Hepatocyte (in vitro differentiated cells): ENCODE data around the gene LEMD2. TPM values are rescaled to one million over a fixed set of nuclear protein-coding genes. Genes with fewer than 3 reads are reported as not detected.

ENCODE experiments used
- DNase-seq: peaks from one replicate; pipeline ENCODE4 v3.0.0-alpha.2; 2016; ENCODE audit warnings: low spot score
- H2AFZ ChIP-seq: fragments of 200-600 bp; sonication (generic); 2 replicates; pipeline ENCODE4 v1.6.0; 2016; ENCODE audit warnings: antibody characterized with exemption, mild to moderate bottlenecking
- H3K27ac ChIP-seq: fragments of 200-600 bp; sonication (generic); 2 replicates; pipeline ENCODE4 v1.5.1; 2016; ENCODE audit warnings: mild to moderate bottlenecking
- H3K27me3 ChIP-seq: fragments of 200-600 bp; sonication (generic); 2 replicates; pipeline ENCODE4 v1.6.1; 2016
- H3K36me3 ChIP-seq: fragments of 200-600 bp; sonication (generic); replicated peaks from 2 replicates; pipeline ENCODE4 v1.5.1; 2016; ENCODE audit warnings: low read depth; ENCODE audit not compliant: insufficient read depth
- H3K4me1 ChIP-seq: fragments of 200-600 bp; sonication (generic); 2 replicates; pipeline ENCODE4 v1.5.1; 2016; ENCODE audit warnings: mild to moderate bottlenecking, moderate library complexity; ENCODE audit not compliant: insufficient read depth
- H3K4me2 ChIP-seq: fragments of 200-600 bp; sonication (generic); 2 replicates; pipeline ENCODE4 v1.6.0; 2016
- H3K4me3 ChIP-seq: fragments of 200-600 bp; sonication (generic); 2 replicates; pipeline ENCODE4 v1.5.1; 2016; ENCODE audit warnings: mild to moderate bottlenecking
- H3K79me2 ChIP-seq: fragments of 200-600 bp; sonication (generic); 2 replicates; pipeline ENCODE4 v1.6.0; 2017; ENCODE audit warnings: mild to moderate bottlenecking
- H3K9me2 ChIP-seq: fragments of 200-600 bp; sonication (generic); replicated peaks from 2 replicates; pipeline ENCODE4 v1.6.0; 2017; ENCODE audit warnings: mild to moderate bottlenecking; ENCODE audit not compliant: insufficient read depth
- H3K9me3 ChIP-seq: fragments of 200-600 bp; sonication (generic); 2 replicates; pipeline ENCODE4 v1.5.1; 2016; ENCODE audit warnings: low read depth, mild to moderate bottlenecking
- H4K20me1 ChIP-seq: fragments of 200-600 bp; sonication (generic); 2 replicates; pipeline ENCODE4 v1.6.0; 2016; ENCODE audit warnings: mild to moderate bottlenecking; ENCODE audit not compliant: insufficient read depth, poor library complexity, severe bottlenecking
- EZH2 ChIP-seq: fragments of 200-600 bp; sonication (generic); IDR thresholded peaks from 2 replicates; pipeline ENCODE4 v1.6.1; 2016; ENCODE audit warnings: antibody characterized with exemption, mild to moderate bottlenecking, borderline replicate concordance
- EZH2phosphoT487 ChIP-seq: fragments of 200-600 bp; sonication (generic); IDR thresholded peaks from one replicate; pipeline ENCODE4 v1.6.1; 2018; ENCODE audit warnings: antibody characterized with exemption, mild to moderate bottlenecking, low read depth, moderate library complexity; ENCODE audit not compliant: unreplicated experiment, severe bottlenecking
- WGBS: methylation state at CpG from one replicate; pipeline ENCODE4 v1.1.6; 2016; ENCODE audit warnings: low lambda C conversion rate; ENCODE audit errors: missing lambda C conversion rate; 5-methylcytosine and 5-hydroxymethylcytosine counted together
- polyA plus RNA-seq: library from polyadenylated mRNA; unstranded; fragments of >200 nt; fragmentation: Nextera tagmentation; extraction: Ambion mirVana; gene quantifications from 2 replicates; pipeline ENCODE4 v1.2.1, GENCODE V29; 2016
- total RNA-seq: library from RNA; depleted of rRNA; stranded (reverse); fragments of >200 nt; gene quantifications from 2 replicates; pipeline ENCODE4 v1.2.3, GENCODE V29; 2014
- TF ChIP-seq, protein P1 (sequence below): fragments of 200-600 bp; sonication (generic); IDR thresholded peaks from 2 replicates; pipeline ENCODE4 v1.5.1; 2016; ENCODE audit warnings: antibody characterized with exemption, mild to moderate bottlenecking; ENCODE audit not compliant: poor library complexity

Gene LEMD2
- total and polyA plus RNA-seq, 2 experiments from 2014 or later = 38.1 to 66.3 TPM

DNA sequence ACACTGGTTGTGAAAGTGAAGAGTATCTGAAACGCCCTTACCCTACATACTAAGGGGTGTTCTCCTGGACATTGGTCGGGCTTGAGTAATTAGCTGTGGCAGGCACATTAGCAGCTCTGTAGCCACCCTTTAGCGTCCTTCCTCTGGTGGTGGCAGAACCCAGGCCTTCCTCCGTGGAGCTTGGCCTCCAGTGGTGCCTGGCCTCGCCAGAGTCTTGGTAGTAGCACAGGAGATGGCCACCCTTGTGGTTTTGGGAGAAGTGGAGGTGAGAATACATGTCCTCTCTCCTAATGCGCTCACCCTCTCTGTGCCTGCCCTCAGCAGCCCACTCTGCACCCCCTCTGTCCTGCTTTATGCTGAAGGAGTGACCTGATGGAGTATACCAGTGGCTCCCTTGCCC lies 59.9 kb downstream of the LEMD2 start:
- no peaks in the 10 kb centered on the region for H3K9me3 ChIP-seq
- H3K4me1 ChIP-seq = no peaks in the 10 kb centered on the region
- no peaks in the 10 kb centered on the region for H3K9me2 ChIP-seq
- no peak overlapping the region for H2AFZ ChIP-seq
- no peaks in the 10 kb centered on the region for H3K27me3 ChIP-seq
- H4K20me1 ChIP-seq = no peaks in the 10 kb centered on the region
- no peak for DNase-seq
- 88% methylated on average over 6 of the region's 6 CpGs for WGBS
- no peaks in the 10 kb centered on the region for H3K79me2 ChIP-seq
- TF ChIP-seq, protein P1, sequence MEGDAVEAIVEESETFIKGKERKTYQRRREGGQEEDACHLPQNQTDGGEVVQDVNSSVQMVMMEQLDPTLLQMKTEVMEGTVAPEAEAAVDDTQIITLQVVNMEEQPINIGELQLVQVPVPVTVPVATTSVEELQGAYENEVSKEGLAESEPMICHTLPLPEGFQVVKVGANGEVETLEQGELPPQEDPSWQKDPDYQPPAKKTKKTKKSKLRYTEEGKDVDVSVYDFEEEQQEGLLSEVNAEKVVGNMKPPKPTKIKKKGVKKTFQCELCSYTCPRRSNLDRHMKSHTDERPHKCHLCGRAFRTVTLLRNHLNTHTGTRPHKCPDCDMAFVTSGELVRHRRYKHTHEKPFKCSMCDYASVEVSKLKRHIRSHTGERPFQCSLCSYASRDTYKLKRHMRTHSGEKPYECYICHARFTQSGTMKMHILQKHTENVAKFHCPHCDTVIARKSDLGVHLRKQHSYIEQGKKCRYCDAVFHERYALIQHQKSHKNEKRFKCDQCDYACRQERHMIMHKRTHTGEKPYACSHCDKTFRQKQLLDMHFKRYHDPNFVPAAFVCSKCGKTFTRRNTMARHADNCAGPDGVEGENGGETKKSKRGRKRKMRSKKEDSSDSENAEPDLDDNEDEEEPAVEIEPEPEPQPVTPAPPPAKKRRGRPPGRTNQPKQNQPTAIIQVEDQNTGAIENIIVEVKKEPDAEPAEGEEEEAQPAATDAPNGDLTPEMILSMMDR = no peak
- TF ChIP-seq EZH2 (no peak), EZH2phosphoT487 (no peak)
- H3K4me3 ChIP-seq = no peak overlapping the region
- H3K27ac ChIP-seq = no peak overlapping the region
- H3K4me2 ChIP-seq = no peak overlapping the region
- H3K36me3 ChIP-seq = no peaks in the 10 kb centered on the region

DNA sequence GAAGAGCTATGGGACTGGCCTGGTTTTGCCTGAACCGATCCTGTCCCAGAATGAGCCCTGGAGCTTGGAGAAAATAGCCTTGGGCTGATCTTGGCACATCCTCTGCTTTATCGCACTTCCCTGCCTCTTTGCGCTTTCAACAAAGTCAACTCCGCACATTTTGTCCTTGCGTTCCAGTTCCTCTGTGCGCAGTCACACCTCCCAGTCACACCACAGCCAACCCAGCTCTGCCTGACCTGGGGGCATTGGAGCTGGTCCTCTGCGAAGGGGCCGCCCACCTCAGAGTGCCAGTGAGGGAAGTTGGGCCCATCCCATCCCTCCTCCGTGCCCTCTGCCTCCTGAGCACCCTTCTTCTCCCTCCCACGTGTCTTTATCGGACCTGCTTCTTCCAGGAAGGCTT lies 60.5 kb downstream of the LEMD2 start:
- 94% methylated on average over 10 of the region's 11 CpGs for WGBS
- TF ChIP-seq EZH2 (no peak), EZH2phosphoT487 (no peak)
- TF ChIP-seq, protein P1 = no peak

DNA sequence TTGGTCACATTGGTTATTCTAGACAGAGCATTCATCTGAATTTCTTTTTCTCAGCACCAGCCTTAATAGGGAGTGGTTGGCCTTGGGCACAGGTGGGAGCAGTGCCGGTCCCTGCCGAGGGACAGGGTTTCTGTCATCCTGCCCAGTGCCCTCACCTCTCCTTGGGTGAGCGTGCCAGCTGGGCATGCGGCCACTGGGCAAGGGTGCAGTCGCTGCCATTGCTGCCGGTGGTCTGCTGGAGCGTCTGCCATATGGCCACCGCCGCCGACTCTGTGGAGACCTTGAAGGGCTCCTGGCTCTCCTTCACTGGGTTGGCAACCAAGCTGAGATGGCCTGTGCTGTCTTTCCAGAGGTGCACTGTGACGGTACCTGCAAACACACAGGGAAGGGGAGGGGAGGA lies 61.0 kb downstream of the LEMD2 start:
- DNase-seq = no peak
- no peaks in the 10 kb centered on the region for H4K20me1 ChIP-seq
- H3K4me2 ChIP-seq = no peak overlapping the region
- TF ChIP-seq, protein P1 = no peak
- TF ChIP-seq EZH2phosphoT487 = no peak
- TF ChIP-seq EZH2 = no peak
- WGBS = 95% methylated on average over 11 of the region's 11 CpGs
- H3K4me1 ChIP-seq = no peaks in the 10 kb centered on the region
- H2AFZ ChIP-seq = no peak overlapping the region
- H3K9me2 ChIP-seq = no peaks in the 10 kb centered on the region
- no peak overlapping the region for H3K27ac ChIP-seq
- H3K9me3 ChIP-seq = no peaks in the 10 kb centered on the region
- no peaks in the 10 kb centered on the region for H3K27me3 ChIP-seq
- H3K79me2 ChIP-seq = no peaks in the 10 kb centered on the region
- no peak overlapping the region for H3K4me3 ChIP-seq
- no peaks in the 10 kb centered on the region for H3K36me3 ChIP-seq

More for the DNA sequence above, 60.5 kb downstream of the LEMD2 start:
- Histone ChIP-seq H2AFZ (no peak overlapping the region), H3K4me1 (no peaks in the 10 kb centered on the region), H3K9me3 (no peaks in the 10 kb centered on the region), H3K36me3 (no peaks in the 10 kb centered on the region), H3K4me3 (no peak overlapping the region), H3K27ac (no peak overlapping the region), H3K4me2 (no peak overlapping the region), H3K79me2 (no peaks in the 10 kb centered on the region), H3K9me2 (no peaks in the 10 kb centered on the region), H3K27me3 (no peaks in the 10 kb centered on the region), H4K20me1 (no peaks in the 10 kb centered on the region)
- no peak for DNase-seq

DNA sequence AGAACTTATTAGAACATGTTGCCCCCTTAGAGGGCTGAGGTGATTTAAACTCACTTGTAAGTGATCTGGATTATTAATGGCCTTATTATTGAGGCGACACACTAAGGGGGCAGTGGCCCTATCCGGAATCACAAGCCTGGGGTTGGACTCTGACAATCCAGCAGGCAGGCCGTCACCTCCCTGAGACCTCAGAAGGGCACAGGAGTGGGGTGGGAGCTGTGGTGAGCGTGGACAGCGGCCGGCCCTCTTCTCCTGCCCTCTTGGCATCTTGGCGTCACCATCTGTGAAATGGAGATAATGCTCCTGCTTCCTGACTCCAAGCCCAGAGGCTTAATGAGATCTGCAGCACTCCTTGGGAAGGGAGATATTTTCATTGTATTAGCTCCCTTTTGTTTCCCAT lies 61.8 kb downstream of the LEMD2 start:
- no peak for DNase-seq
- no peak overlapping the region for H3K4me2 ChIP-seq
- H3K36me3 ChIP-seq = no peaks in the 10 kb centered on the region
- no peaks in the 10 kb centered on the region for H4K20me1 ChIP-seq
- no peak overlapping the region for H3K27ac ChIP-seq
- H3K4me3 ChIP-seq = no peak overlapping the region
- no peak for TF ChIP-seq EZH2phosphoT487
- H3K9me2 ChIP-seq = no peaks in the 10 kb centered on the region
- H3K27me3 ChIP-seq = no peaks in the 10 kb centered on the region
- H3K4me1 ChIP-seq = no peaks in the 10 kb centered on the region
- H3K9me3 ChIP-seq = no peaks in the 10 kb centered on the region
- 88% methylated on average over 7 of the region's 7 CpGs for WGBS
- no peaks in the 10 kb centered on the region for H3K79me2 ChIP-seq
- no peak overlapping the region for H2AFZ ChIP-seq
